Measurements from ENCODE around the gene SHLD1. TPM values are rescaled to one million over a fixed set of nuclear protein-coding genes. Genes with fewer than 3 reads are reported as not detected.

Gene SHLD1
- total and polyA plus RNA-seq, 2 donors (not counting 3 experiments of a cell fraction or from before 2014, with no cell fraction given): 4.7 to 6.3 TPM

GRCh38 chr20:5908981-5909380 is 158.8 kb downstream of the SHLD1 start:
- Histone ChIP-seq H2AFZ (ENCODE audit: low read depth, low read length) (no peak overlapping the region), H3K4me3 (replicated peaks in 1 of 3; ENCODE audit: insufficient read depth in 1 of 3, low read depth in 1 of 3, low read length in 3 of 3) (no peak overlapping the region), H3K9me3 (replicated peaks; ENCODE audit: control insufficient read depth, insufficient read depth, low read length) (no peaks in the 10 kb centered on the region), H3K79me2 (ENCODE audit: control insufficient read depth, insufficient read depth, low read length) (no peaks in the 10 kb centered on the region), H4K20me1 (replicated peaks; ENCODE audit: control insufficient read depth, extremely low read depth, insufficient read depth, low read length) (no peaks in the 10 kb centered on the region), H3K27ac (ENCODE audit: insufficient read depth, low read depth, low read length) (no peak overlapping the region), H3K4me2 (ENCODE audit: insufficient read depth, low read length) (no peak overlapping the region), H3K36me3 (ENCODE audit: control insufficient read depth in 2 of 2, extremely low read depth in 1 of 2, insufficient read depth in 2 of 2, low read length in 2 of 2) (no peaks in the 10 kb centered on the region), H3K9me1 (replicated peaks; ENCODE audit: control insufficient read depth, extremely low read depth, insufficient read depth, low read length) (no peaks in the 10 kb centered on the region), H3K4me1 (ENCODE audit: control insufficient read depth, extremely low read depth, insufficient read depth, low read length) (peaks cover 7% of the 10 kb centered on the region), H3K27me3 (ENCODE audit: control insufficient read depth in 2 of 2, insufficient read depth in 2 of 2, low read length in 2 of 2) (peaks cover 12 to 20% of the 10 kb centered on the region in 2 experiments), H3K9ac (replicated peaks; ENCODE audit: extremely low read depth, insufficient read depth, low read length) (no peak overlapping the region)
- BruUV-seq (replicated peaks): no TSS peak
- intact Hi-C loops (cut with micrococcal nuclease) (no loop called here), dilution Hi-C loops (cut with MboI; ENCODE audit: extremely low pct_ligation_motif_present, low sequenced_read_pairs) (no loop called here)
- no peak for FAIRE-seq
- ChIA-PET CTCF (interaction anchor here (0.6 to 1.0 kb wide), 2 partner anchors 10 to 55 kb away, joined by 3 read pairs; no protein-coding TSS in a partner anchor), POLR2A (no interaction called here)
- DNase-seq (ENCODE audit: low read depth, low spot score): no peak
- TF ChIP-seq POLR2A (IDR thresholded peaks at IDR 0.05; ENCODE audit: low read depth, low read length): no peak
- no peak for TF ChIP-seq GATA2 (IDR thresholded peaks at IDR 0.05; ENCODE audit: insufficient read depth, insufficient read length, low read depth, low read length)
- TF ChIP-seq, protein P1, sequence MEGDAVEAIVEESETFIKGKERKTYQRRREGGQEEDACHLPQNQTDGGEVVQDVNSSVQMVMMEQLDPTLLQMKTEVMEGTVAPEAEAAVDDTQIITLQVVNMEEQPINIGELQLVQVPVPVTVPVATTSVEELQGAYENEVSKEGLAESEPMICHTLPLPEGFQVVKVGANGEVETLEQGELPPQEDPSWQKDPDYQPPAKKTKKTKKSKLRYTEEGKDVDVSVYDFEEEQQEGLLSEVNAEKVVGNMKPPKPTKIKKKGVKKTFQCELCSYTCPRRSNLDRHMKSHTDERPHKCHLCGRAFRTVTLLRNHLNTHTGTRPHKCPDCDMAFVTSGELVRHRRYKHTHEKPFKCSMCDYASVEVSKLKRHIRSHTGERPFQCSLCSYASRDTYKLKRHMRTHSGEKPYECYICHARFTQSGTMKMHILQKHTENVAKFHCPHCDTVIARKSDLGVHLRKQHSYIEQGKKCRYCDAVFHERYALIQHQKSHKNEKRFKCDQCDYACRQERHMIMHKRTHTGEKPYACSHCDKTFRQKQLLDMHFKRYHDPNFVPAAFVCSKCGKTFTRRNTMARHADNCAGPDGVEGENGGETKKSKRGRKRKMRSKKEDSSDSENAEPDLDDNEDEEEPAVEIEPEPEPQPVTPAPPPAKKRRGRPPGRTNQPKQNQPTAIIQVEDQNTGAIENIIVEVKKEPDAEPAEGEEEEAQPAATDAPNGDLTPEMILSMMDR (IDR thresholded peaks at IDR 0.05; ENCODE audit: extremely low read depth in 1 of 2, insufficient read depth in 1 of 2, low read depth in 1 of 2, low read length in 2 of 2): no peak

GRCh38 chr20:5910186-5910585 is 160.0 kb downstream of the SHLD1 start:
- H3K79me2 ChIP-seq (ENCODE audit: control insufficient read depth, insufficient read depth, low read length): no peaks in the 10 kb centered on the region
- no peak for DNase-seq (ENCODE audit: low read depth, low spot score)
- no peak for FAIRE-seq
- intact Hi-C loops (cut with micrococcal nuclease): no loop called here
- dilution Hi-C loops (cut with MboI; ENCODE audit: extremely low pct_ligation_motif_present, low sequenced_read_pairs): no loop called here
- BruUV-seq (replicated peaks): no TSS peak
- ChIA-PET POLR2A (no interaction called here), CTCF (interaction anchor here (0.7 kb wide), 1 partner anchor 196 kb away, joined by 4 read pairs; no protein-coding TSS in a partner anchor)
- H4K20me1 ChIP-seq (replicated peaks; ENCODE audit: control insufficient read depth, extremely low read depth, insufficient read depth, low read length): no peaks in the 10 kb centered on the region
- no peaks in the 10 kb centered on the region for H3K9me3 ChIP-seq (replicated peaks; ENCODE audit: control insufficient read depth, insufficient read depth, low read length)
- peaks cover 7 to 20% of the 10 kb centered on the region in 2 experiments for H3K27me3 ChIP-seq (ENCODE audit: control insufficient read depth in 2 of 2, insufficient read depth in 2 of 2, low read length in 2 of 2)
- H3K9me1 ChIP-seq (replicated peaks; ENCODE audit: control insufficient read depth, extremely low read depth, insufficient read depth, low read length): no peaks in the 10 kb centered on the region
- H3K4me2 ChIP-seq (ENCODE audit: insufficient read depth, low read length): no peak overlapping the region
- H3K4me1 ChIP-seq (ENCODE audit: control insufficient read depth, extremely low read depth, insufficient read depth, low read length): peaks cover 7% of the 10 kb centered on the region
- H3K4me3 ChIP-seq (replicated peaks in 1 of 3; ENCODE audit: insufficient read depth in 1 of 3, low read depth in 1 of 3, low read length in 3 of 3): no peak overlapping the region
- TF ChIP-seq POLR2A (IDR thresholded peaks at IDR 0.05; ENCODE audit: low read depth, low read length) (no peak), EZH2 (IDR thresholded peaks at IDR 0.05; ENCODE audit: borderline replicate concordance, low read depth, low read length, severe bottlenecking) (no peak), GATA2 (IDR thresholded peaks at IDR 0.05; ENCODE audit: insufficient read depth, insufficient read length, low read depth, low read length) (no peak), MAX (IDR thresholded peaks at IDR 0.05; ENCODE audit: insufficient read depth, insufficient read length) (no peak), POLR2AphosphoS5 (IDR thresholded peaks at IDR 0.05; ENCODE audit: insufficient read depth, low read depth, low read length) (no peak), FOS (IDR thresholded peaks at IDR 0.05; ENCODE audit: borderline replicate concordance, insufficient read depth, low read length) (no peak), JUN (IDR thresholded peaks at IDR 0.05; ENCODE audit: borderline replicate concordance, insufficient read depth, insufficient read length, low read depth) (no peak), MYC (IDR thresholded peaks at IDR 0.05; ENCODE audit: low read depth, low read length) (no peak)
- TF ChIP-seq, protein P1 (IDR thresholded peaks at IDR 0.05; ENCODE audit: extremely low read depth in 1 of 2, insufficient read depth in 1 of 2, low read depth in 1 of 2, low read length in 2 of 2): no peak
- no peaks in the 10 kb centered on the region for H3K36me3 ChIP-seq (ENCODE audit: control insufficient read depth in 2 of 2, extremely low read depth in 1 of 2, insufficient read depth in 2 of 2, low read length in 2 of 2)
- H2AFZ ChIP-seq (ENCODE audit: low read depth, low read length): no peak overlapping the region
- no peak overlapping the region for H3K27ac ChIP-seq (ENCODE audit: insufficient read depth, low read depth, low read length)
- H3K9ac ChIP-seq (replicated peaks; ENCODE audit: extremely low read depth, insufficient read depth, low read length): no peak overlapping the region
